Amygdala (tissue), 56 donors: ENCODE data around the gene MACROD2.
A peak's percentile ranks its signal among the peaks of the same experiment; 100 is the strongest.

Experiments used
- DNase-seq, 56 donors: peaks; one replicate each; lab custom pipeline; 2025; lab: John Stamatoyannopoulos, UW

The MACROD2 gene

GRCh38 chr20:14688005-14688404 is 692.7 kb downstream of the MACROD2 start:
- no peak for DNase-seq

DNA sequence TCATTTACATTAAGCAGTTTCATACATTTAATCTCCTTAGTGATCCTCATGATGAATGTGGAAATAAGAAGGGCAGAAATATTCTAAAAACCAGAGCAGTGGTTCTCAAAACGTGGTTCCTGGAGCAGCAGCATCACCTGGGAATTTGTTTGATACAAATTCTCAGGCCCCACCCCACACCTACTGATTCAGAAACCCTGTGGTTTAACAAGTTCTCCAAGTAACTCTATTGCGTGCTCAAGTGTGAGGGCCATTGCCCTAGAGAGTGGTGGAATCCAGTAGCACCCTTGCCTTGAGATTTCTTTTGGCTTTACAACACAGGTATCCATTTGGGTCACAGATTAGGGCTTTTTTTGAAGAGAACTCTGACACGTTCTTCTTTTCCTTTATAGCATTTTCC is 696.7 kb downstream of the MACROD2 start:
- DNase-seq, result no peak

- no peak for DNase-seq
Measured at GRCh38 chr20:14696478-14696877, 701.2 kb downstream of the MACROD2 start.

- no peak for DNase-seq
Measured at GRCh38 chr20:14696937-14697336, 701.6 kb downstream of the MACROD2 start.

GRCh38 chr20:14698125-14698524 is 702.8 kb downstream of the MACROD2 start:
- DNase-seq, result no peak

- no peak for DNase-seq
Measured at GRCh38 chr20:14698605-14699373, 703.5 kb downstream of the MACROD2 start.

DNA sequence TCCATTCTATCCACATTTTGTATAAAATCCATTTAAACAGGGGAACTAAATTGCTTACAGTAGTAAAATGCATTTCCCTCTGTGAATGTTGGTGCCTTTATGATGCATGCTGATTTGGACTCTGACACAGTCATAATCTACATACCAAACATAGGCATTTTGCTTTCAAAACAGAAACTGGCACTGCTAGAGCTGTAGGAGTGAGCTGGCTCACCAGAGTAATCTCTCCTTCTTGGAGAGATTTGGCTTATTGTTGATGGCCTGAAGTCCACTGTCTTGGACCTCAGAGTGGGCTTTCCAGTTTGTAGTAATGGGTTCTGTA is 705.3 kb downstream of the MACROD2 start:
- DNase-seq, result peak in 2 of 56 donors; percentile 0 to 1

DNA sequence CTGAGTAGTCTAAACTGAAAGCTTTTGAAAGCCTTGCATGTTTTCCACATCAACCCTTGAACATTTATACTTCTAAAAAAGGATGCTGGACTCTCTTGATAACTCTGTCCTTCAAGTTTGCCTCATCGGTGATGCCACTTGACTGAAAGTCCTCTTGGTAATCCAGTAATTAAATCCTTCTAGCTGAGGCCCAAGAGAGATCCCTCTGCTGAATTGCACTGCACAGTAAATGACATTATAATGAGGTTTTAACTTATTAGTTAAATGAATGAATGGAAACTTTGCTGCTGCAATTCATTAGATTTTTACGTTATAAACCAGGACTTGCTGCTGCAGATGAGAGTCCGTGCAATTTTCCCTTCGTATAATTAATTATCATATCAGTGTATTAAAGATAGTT is 706.0 kb downstream of the MACROD2 start:
- DNase-seq, result no peak

- DNase-seq, result no peak
Measured at GRCh38 chr20:14706555-14706954, 711.2 kb downstream of the MACROD2 start.

GRCh38 chr20:14707026-14707680 is 711.8 kb downstream of the MACROD2 start:
- no peak for DNase-seq

DNA sequence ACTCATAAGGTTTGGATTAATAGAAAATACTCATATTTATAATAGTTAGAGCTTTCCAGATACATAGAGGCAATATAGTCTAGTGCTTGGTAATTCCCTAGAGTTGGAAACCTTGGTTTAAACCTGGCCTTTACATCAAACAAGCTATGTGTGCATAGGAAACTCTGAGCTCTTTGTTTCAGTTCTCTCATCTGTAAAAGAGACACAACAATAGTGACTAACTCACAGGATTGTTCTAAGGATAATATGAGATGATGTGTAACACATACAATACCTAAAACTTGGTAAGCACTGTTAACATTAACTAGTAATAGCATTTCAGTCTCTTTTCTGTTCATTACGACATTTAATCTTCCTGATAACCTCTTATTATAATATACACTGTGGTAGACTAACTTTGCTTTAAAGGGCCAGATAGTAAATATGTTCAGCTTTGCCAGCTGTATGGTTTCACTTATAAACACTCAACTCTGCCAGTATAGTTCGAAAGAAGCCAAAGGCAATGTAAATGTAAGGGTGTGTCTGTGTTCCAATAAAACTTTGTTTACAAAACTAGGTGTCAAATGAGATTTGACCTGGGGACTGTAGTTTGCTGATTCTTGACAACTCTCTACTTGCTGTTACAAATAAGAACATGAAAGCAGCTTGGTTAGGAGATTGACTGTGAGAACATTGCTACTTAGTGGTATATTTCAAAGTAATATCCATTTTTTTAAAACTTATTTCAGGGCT is 712.7 kb downstream of the MACROD2 start:
- DNase-seq, result no peak

DNA sequence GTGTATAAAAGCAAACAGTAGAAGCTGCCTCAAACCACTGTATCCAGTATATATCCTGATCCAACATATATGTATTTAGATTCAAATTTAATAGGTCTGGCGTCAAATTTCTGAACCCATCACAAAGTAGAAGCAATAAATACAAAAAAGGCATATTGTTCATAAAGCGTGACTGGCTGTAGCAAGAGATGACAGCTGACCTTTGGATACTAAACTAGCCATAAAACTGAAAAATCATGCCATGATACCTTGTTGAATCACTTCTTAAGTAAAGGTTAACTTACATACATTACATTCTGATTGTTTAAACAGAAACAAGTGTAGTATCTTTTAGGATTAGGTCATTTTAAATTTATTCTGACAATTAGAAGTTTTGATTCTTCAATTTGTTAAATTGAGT is 714.1 kb downstream of the MACROD2 start:
- DNase-seq, result no peak

- no peak for DNase-seq
Measured at GRCh38 chr20:14710951-14711350, 715.6 kb downstream of the MACROD2 start.

GRCh38 chr20:14711652-14712051 is 716.3 kb downstream of the MACROD2 start:
- DNase-seq, result no peak

GRCh38 chr20:14712302-14712739 is 717.0 kb downstream of the MACROD2 start:
- no peak for DNase-seq

- no peak for DNase-seq
Measured at GRCh38 chr20:14715400-14715799, 720.1 kb downstream of the MACROD2 start.

GRCh38 chr20:14716351-14716801 is 721.1 kb downstream of the MACROD2 start:
- DNase-seq, result no peak

GRCh38 chr20:14717134-14717999 is 722.1 kb downstream of the MACROD2 start:
- no peak for DNase-seq

DNA sequence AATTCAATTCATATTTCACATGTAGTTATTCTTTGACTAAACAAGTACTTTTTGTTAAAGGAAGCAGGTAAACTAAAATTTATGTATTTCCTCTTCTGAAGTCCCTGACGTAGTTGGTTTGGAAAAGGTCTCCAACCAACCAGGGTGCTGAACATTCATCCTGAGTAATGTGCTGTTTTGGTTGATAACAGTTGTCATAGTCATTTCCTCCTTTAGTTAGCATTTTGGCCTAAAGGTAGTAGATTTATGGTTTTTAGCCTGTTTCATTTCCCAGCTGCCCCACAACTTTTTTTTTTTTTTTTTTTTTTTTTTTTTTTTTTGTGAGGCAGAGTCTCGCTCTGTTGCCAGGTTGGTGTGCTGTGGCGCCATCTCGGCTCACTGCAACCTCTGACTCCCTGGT is 724.9 kb downstream of the MACROD2 start:
- DNase-seq, result no peak

GRCh38 chr20:14721926-14722452 is 726.7 kb downstream of the MACROD2 start:
- no peak for DNase-seq
